GM12865 (cell line): Measurements from ENCODE around the gene SCAF8.

Experiments used
- DNase-seq: peaks from one replicate; pipeline ENCODE4 v3.0.0; 2010; ENCODE audit warnings: low read depth
- H3K4me3 ChIP-seq: 2 replicates; pipeline ENCODE4 v1.5.1; 2011; ENCODE audit warnings: mild to moderate bottlenecking, low read depth, low read length, control low read depth
- TF ChIP-seq, protein P1 (sequence below): IDR thresholded peaks from 2 replicates; pipeline ENCODE4 v1.5.1; 2011; ENCODE audit warnings: low read length, control low read depth, low read depth, inconsistent platforms; ENCODE audit not compliant: insufficient read depth; ENCODE audit errors: missing control alignments

Gene SCAF8

DNA sequence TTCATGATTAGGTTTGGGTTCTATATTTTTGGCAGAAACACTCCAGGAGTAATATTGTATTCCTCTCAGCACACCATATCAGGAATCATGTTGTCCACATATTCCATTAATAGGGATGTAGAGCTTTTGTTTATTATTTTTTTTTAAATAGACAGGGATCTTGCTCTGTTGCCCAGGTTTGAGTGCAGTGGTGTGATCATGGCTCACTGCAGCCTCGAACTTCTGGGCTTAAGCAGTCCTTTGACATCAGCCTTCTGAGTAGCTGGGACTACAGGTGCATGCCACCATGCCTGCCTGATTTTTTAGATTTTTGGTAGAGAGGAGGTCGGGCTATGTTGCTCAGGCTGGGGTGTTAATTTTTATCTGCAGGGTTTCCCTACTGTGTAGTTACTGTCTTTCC is 12.0 kb downstream of the SCAF8 start:
- DNase-seq = no peak
- H3K4me3 ChIP-seq = no peak overlapping the region
- TF ChIP-seq, protein P1, sequence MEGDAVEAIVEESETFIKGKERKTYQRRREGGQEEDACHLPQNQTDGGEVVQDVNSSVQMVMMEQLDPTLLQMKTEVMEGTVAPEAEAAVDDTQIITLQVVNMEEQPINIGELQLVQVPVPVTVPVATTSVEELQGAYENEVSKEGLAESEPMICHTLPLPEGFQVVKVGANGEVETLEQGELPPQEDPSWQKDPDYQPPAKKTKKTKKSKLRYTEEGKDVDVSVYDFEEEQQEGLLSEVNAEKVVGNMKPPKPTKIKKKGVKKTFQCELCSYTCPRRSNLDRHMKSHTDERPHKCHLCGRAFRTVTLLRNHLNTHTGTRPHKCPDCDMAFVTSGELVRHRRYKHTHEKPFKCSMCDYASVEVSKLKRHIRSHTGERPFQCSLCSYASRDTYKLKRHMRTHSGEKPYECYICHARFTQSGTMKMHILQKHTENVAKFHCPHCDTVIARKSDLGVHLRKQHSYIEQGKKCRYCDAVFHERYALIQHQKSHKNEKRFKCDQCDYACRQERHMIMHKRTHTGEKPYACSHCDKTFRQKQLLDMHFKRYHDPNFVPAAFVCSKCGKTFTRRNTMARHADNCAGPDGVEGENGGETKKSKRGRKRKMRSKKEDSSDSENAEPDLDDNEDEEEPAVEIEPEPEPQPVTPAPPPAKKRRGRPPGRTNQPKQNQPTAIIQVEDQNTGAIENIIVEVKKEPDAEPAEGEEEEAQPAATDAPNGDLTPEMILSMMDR = no peak

DNA sequence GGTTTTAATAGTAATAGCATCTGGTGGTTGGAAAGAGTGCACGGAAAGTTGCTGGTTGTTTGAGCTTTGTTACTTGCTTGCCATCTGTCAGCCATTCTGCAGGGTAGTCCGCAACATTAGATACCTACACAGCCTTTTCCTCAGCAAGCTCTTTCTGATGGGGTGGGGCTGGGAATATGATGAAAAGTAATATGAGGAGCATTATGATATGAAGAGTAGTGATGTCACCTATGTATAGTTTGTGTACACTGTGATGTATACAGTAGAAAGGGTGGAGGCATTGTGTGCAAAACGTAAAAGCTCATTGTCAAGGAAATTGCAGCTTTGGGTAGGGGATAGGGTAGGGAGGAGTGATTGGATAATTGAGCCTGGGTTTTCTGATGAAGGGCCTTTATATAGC is 16.1 kb downstream of the SCAF8 start:
- DNase-seq = no peak
- TF ChIP-seq, protein P1 = no peak

DNA sequence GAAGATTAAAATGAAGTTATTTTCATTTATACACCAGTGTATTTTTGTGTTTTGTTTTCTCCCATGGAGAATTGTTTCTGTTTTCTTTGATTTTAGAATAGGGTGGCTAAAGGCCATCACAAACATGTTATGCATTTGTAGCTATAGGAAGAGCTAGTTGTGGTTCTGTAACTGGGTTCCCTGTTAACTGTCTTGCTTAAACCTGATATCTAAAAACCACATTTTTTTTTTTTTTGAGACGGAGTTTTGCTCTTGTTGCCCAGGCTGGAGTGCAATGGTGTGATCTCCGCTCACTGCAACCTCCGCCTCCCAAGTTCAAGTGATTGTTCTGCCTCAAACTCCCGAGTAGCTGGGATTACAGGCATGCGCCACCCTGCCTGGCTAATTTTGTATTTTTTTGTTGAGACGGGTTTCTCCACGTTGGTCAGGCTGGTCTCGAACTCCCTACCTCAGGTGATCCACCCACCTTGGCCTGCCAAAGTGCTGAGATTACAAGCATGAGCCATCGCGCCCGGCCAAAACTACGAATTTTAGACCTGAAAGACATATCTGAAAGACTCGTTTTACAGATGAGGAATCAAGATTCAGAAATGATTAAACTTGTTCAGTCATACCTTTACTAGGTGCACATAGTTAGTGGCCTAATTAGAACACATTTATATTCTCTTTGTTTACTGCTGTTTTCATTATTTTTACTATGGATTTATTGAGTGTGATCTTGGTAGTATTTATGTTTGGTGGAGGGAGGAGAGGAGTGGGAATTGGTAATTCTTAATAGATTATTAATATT is 18.0 kb downstream of the SCAF8 start:
- no peak for DNase-seq
- TF ChIP-seq, protein P1 = no peak
- no peak overlapping the region for H3K4me3 ChIP-seq

More for the DNA sequence above, 16.1 kb downstream of the SCAF8 start:
- no peak overlapping the region for H3K4me3 ChIP-seq

DNA sequence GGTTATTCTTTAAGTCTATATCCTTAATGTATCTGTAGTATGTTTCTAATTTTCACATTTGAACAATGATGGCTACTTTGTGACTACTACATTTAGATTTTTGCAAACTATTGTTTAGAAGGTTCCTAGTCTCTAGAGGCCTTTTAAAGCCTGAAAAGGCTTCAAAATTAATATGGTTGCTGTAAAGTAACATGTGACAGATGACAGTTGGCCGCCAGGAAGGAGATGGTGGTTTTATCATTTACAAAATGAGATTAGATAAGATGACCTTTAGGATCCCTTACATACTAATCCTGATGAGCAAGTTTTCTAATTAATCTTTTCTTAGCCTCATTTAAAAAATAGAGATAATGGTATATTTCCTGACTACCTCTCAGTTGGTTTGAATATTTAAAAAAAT is 18.8 kb downstream of the SCAF8 start:
- DNase-seq = no peak
- no peak overlapping the region for H3K4me3 ChIP-seq
- TF ChIP-seq, protein P1 = no peak

DNA sequence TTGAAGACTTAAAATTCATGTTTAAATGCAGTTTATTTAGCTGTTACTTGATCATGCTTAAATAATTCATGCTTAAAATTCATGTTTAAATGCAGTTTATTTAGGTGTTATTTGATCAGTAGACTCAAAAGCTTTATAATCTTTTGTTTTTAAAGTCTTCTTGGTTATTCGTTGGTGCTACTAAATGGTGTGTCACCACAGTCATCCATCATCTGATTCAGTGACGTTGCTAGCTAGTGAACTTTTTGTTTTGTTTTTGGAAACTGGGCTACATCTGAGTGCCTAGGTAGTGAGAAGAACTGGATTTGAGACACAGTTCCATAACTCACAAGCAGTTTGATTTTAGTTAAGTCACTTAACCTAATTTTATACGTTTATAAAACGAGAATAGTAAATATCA is 20.9 kb downstream of the SCAF8 start:
- DNase-seq = no peak

DNA sequence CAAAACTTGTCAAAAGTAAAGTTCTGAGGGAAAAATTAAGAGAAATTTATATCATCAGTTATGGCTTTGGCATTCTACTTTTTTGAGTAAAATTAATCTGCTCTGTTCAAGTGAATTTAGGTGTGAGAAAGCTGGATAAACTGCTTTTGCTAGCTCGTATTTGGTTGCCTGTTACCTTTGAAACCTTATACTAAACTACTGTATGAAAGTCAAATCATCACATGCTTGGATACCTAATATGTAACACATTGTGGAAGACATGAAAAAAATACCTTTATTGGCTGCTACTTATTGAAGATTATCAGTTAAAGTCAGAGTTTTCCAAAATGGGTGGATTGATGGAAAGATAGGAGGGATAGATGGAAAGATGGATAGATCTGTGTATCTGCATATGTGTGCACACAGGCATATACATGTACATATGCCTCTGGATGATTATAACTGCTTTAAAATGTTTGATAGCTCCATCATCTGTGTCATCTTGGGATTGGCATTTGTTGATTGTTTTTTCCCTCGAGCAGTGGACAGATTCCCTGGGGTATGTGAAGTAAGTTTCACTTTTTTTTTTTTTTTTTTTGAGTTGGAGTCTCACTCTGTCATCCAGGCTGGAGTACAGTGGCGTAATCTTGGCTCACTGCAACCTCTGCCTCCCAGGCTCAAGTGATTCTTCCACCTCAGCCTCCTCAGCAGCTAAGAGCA is 24.3 kb downstream of the SCAF8 start:
- DNase-seq = no peak
- TF ChIP-seq, protein P1 = no peak
- no peak overlapping the region for H3K4me3 ChIP-seq

More for the DNA sequence above, 20.9 kb downstream of the SCAF8 start:
- TF ChIP-seq, protein P1 = no peak
- H3K4me3 ChIP-seq = no peak overlapping the region
